Measurements from ENCODE around the gene NEURL1B. TPM values are rescaled to one million over a fixed set of nuclear protein-coding genes. Genes with fewer than 3 reads are reported as not detected.

NEURL1B gene
- total RNA-seq, 4 donors from 2014 or later: 10.3 to 86.5 (median 17.8) TPM

DNA sequence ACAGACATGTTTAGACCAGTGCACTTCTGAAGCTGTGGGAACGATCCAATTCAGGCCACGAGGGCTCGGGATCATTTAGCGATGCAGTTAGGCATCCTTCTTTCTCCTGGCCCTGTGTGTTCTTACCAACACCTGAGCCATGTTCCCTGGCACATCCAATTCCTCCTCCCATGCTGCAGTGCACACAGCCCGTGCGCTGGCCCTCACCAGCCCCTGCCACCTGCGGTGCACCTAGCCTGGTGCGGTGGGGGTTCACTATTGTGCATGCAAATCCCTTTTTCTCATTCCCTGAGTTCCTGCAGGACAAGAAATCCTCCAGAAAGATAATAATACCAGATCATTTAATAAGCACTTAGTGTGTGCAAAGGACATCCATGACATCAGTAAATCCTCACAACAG lies 53.5 kb downstream of the NEURL1B start:
- no peak for TF ChIP-seq CTCF (IDR thresholded peaks at IDR 0.05)
- DNase-seq (ENCODE audit: low spot score) (no peak), ATAC-seq (ENCODE audit: low FRiP score) (no peak)

- no peak for DNase-seq (ENCODE audit: low spot score)
- no peak for TF ChIP-seq CTCF (IDR thresholded peaks at IDR 0.05)
- no peak for ATAC-seq (ENCODE audit: low FRiP score)
Measured at GRCh38 chr5:172695232-172696054, 54.4 kb downstream of the NEURL1B start.

DNA sequence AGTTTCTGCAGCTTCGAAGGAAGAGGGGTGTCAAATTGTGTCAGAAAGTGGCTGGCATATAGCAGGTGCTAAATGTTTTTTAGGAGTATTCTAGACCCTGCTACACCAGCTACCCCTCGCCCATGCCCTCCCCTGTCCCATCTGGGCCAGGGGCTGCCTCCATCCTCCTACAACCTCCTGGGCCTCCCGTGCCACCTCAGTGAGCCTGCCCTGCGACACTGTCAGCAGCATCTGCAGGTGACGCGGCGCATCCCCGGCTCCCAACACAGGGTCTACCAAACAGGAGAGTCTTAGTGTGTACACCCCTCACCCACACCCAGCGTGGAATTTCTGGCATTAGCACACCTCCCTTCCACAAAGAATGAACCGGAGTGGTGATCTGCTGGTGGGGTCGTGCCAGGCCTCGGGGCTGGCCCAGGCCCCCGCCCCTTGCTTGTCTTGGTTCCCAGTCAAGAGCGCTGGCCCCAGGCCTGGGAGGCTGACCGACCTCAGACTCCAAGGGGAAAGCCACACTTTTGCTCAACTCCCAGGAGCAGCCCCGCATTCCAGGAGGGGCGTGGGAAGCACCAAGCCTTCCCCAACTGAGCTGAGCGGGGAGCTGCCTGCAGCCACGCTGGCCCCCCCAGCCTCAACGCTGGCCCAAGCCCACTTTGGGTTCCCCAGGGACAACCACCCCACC lies 55.2 kb downstream of the NEURL1B start:
- TF ChIP-seq CTCF (IDR thresholded peaks at IDR 0.05): no peak
- no peak for DNase-seq (ENCODE audit: low spot score)
- ATAC-seq (ENCODE audit: low FRiP score): peak; percentile 10

DNA sequence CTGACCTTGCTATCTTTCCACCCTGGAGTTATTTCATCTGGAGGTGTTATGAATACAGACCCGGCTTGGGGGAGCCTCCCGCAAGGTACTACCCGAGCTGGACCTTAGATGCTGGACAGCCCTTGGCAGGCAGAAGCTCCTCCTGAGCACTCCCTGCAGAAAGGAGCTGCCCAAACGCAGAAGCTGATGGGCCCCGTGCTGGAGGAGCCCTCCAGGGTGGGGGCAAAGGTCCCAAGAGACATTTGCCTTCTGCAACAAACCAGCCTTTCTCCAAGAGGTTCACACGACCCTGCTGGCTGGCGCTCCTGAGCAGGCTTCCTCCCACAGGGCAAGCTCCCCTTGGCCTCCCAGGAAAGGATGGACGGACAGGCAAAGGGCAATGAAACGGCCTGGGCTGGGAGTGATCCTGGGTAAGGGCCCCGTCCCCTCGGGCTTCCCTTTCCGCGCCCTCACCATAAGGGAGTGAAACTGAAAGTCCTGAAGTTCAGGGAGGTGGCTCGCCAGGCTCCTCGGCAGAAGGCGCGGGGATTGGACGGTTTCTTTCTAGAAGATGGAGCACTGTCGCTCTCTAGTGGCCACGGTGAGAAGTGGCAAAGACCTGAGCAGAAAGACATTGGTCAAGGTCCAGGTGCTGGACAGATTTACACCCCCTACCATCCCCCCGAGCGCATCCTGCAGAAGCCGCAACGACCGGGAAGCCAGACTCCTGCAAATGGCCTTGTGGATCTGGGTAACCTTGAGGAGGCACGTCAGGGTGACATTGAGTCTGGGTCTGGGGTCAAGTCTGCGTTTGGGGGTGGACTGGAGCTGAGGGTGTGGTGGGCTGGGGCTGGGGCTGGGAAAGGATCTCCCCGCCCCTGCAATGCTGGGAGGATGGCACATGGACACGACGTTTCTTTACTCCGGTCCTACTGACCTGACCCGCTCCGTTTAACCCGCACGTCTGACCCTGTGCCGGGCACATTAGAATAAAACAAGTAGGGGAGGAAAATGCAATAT lies 56.4 kb downstream of the NEURL1B start:
- peak in 2 of 3 donors; percentile 56 to 79 for TF ChIP-seq CTCF (IDR thresholded peaks at IDR 0.05)
- ATAC-seq (ENCODE audit: low FRiP score) (peak; percentile 78), DNase-seq (ENCODE audit: low spot score) (peak; percentile 61)

- DNase-seq (ENCODE audit: low spot score): no peak
- no peak for ATAC-seq (ENCODE audit: low FRiP score)
- no peak for TF ChIP-seq CTCF (IDR thresholded peaks at IDR 0.05)
Measured at GRCh38 chr5:172699423-172699822, 58.4 kb downstream of the NEURL1B start.

- peak; percentile 11 for ATAC-seq (ENCODE audit: low FRiP score)
- no peak for TF ChIP-seq CTCF (IDR thresholded peaks at IDR 0.05)
- no peak for DNase-seq (ENCODE audit: low spot score)
Measured at GRCh38 chr5:172699999-172700364, 58.9 kb downstream of the NEURL1B start.

Data from omental fat pad (tissue), 4 donors.